PC-9 (cell line): Measurements from ENCODE around the gene WNT3.

Source experiments
- EZH2 ChIP-seq: fragments of 200-600 bp; sonication (generic); IDR thresholded peaks from 2 replicates; pipeline ENCODE4 v1.8.0; 2017; ENCODE audit warnings: antibody characterized with exemption, low read depth
- TF ChIP-seq, protein P1 (sequence below): fragments of 200-600 bp; sonication (generic); conservative IDR thresholded peaks from 2 replicates; pipeline ENCODE4 v1.6.1; 2017; ENCODE audit warnings: mixed run types, antibody characterized with exemption, mild to moderate bottlenecking, moderate library complexity

- TF ChIP-seq, protein P1, sequence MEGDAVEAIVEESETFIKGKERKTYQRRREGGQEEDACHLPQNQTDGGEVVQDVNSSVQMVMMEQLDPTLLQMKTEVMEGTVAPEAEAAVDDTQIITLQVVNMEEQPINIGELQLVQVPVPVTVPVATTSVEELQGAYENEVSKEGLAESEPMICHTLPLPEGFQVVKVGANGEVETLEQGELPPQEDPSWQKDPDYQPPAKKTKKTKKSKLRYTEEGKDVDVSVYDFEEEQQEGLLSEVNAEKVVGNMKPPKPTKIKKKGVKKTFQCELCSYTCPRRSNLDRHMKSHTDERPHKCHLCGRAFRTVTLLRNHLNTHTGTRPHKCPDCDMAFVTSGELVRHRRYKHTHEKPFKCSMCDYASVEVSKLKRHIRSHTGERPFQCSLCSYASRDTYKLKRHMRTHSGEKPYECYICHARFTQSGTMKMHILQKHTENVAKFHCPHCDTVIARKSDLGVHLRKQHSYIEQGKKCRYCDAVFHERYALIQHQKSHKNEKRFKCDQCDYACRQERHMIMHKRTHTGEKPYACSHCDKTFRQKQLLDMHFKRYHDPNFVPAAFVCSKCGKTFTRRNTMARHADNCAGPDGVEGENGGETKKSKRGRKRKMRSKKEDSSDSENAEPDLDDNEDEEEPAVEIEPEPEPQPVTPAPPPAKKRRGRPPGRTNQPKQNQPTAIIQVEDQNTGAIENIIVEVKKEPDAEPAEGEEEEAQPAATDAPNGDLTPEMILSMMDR = no peak
- no peak for TF ChIP-seq EZH2
Observed at GRCh38 chr17:46745376-46745775, 73.1 kb downstream of the WNT3 start.
